HepG2 (cell line): ENCODE measurements around the gene ZNF467. TPM values are rescaled to one million over a fixed set of nuclear protein-coding genes. Genes with fewer than 3 reads are reported as not detected.

ENCODE experiments used
- CENPX ChIP-seq: sonication (generic); formaldehyde crosslinking; IDR thresholded peaks from 2 replicates; pipeline ENCODE4 v1.9.0; 2021; ENCODE audit warnings: mild to moderate bottlenecking, missing genetic modification reagents, moderate library complexity
- HNRNPUL1 ChIP-seq: fragments of 200-400 bp; formaldehyde crosslinking; IDR thresholded peaks from 2 replicates; pipeline ENCODE4 v1.6.1; 2017; ENCODE audit warnings: low read depth, mild to moderate bottlenecking, low read length, moderate library complexity
- HOXA7 ChIP-seq: sonication (generic); formaldehyde crosslinking; IDR thresholded peaks from 2 replicates; pipeline ENCODE4 v1.8.1; 2022; ENCODE audit warnings: mild to moderate bottlenecking, missing genetic modification reagents, moderate library complexity
- PAF1 ChIP-seq: IDR thresholded peaks from 2 replicates; pipeline ENCODE4 v1.6.1; 2016; ENCODE audit warnings: missing genetic modification reagents, missing compliant biosample characterization
- RAD21 ChIP-seq: fragments of 450-650 bp; formaldehyde crosslinking; IDR thresholded peaks from 2 replicates; pipeline ENCODE4 v1.5.0; 2020; ENCODE audit warnings: mild to moderate bottlenecking
- RFXANK ChIP-seq: IDR thresholded peaks from 2 replicates; pipeline ENCODE4 v1.6.1; 2016
- WIZ ChIP-seq: sonication (generic); formaldehyde crosslinking; IDR thresholded peaks from 2 replicates; pipeline ENCODE4 v1.5.1; 2020; ENCODE audit warnings: mild to moderate bottlenecking, missing genetic modification reagents
- ZNF143 ChIP-seq: sonication (generic); formaldehyde crosslinking; IDR thresholded peaks from 2 replicates; pipeline ENCODE4 v1.4.0; 2020; ENCODE audit warnings: missing genetic modification reagents
- ZNF34 ChIP-seq: sonication (generic); formaldehyde crosslinking; IDR thresholded peaks from 2 replicates; pipeline ENCODE4 v1.4.0; 2020; ENCODE audit warnings: mild to moderate bottlenecking, missing genetic modification reagents, borderline replicate concordance
- ZNF510 ChIP-seq: sonication (generic); formaldehyde crosslinking; IDR thresholded peaks from 2 replicates; pipeline ENCODE4 v1.4.0; 2020; ENCODE audit warnings: low read depth, mild to moderate bottlenecking, missing genetic modification reagents
- ZNF629 ChIP-seq: sonication (generic); formaldehyde crosslinking; conservative IDR thresholded peaks from 2 replicates; pipeline ENCODE4 v1.5.0; 2020; ENCODE audit warnings: missing genetic modification reagents
- ZNF782 ChIP-seq: sonication (generic); formaldehyde crosslinking; IDR thresholded peaks from 2 replicates; pipeline ENCODE4 v1.4.0; 2020; ENCODE audit warnings: missing genetic modification reagents, mild to moderate bottlenecking, borderline replicate concordance
- polyA plus RNA-seq, 8 experiments: library from polyadenylated mRNA; depleted of rRNA in 3 of 8; stranded (reverse) in 7 of 8; unstranded in 1 of 8; fragments of >200 nt; fragmentation: Illumina TruSeq in 4 of 8; extraction: Trizol in 4 of 8; gene quantifications; 2 replicates each; pipeline versions ENCODE4 v1.2.1 to v1.2.3, GENCODE V29; 2011 to 2016; ENCODE audit warnings: low read depth in 4 of 8, missing spikeins in 1 of 8, mixed read lengths in 1 of 8; ENCODE audit not compliant: insufficient read depth in 1 of 8
- total RNA-seq, 5 experiments: library from RNA; depleted of rRNA; stranded (reverse); fragments of >200 nt; fragmentation: Illumina TruSeq; extraction: Trizol; gene quantifications; 2 replicates each; pipeline ENCODE4 v1.2.3, GENCODE V29; 2016; ENCODE audit warnings: low read depth in 1 of 5
- TF ChIP-seq, protein P1 (sequence below): sonication (generic); formaldehyde crosslinking; IDR thresholded peaks from 2 replicates; pipeline ENCODE4 v1.4.0; 2020; ENCODE audit warnings: missing genetic modification reagents
- TF ChIP-seq, protein P2 (sequence below): sonication (generic); formaldehyde crosslinking; IDR thresholded peaks from 2 replicates; pipeline ENCODE4 v1.4.0; 2020; ENCODE audit warnings: missing genetic modification reagents, borderline replicate concordance

Gene ZNF467
- total and polyA plus RNA-seq, 2 of the 13 experiments (the other 11 are each of a cell fraction or from before 2014, with no cell fraction given), result 0.03 TPM; not detected in 1

DNA sequence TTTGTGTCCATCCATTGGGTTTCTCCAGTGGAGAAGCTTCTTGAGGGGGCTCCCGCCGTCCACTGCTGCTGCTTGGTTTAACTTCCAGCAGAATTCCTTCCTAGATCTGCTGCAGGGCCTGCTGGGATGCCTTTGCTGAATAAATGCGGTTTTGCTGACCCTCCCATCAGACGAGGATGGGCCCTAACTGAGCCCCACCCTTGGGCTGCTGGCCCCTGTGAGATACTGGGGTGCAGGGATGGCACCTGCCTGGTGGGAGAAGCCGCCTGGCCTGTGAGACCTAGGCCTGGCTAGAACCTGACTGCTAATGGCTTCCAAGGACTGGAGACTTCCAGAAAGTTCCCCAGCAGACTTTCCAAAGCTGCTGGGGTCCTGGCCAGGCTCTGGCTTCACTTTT lies 43.8 kb downstream of the ZNF467 start (continued):
- TF ChIP-seq, protein P1, sequence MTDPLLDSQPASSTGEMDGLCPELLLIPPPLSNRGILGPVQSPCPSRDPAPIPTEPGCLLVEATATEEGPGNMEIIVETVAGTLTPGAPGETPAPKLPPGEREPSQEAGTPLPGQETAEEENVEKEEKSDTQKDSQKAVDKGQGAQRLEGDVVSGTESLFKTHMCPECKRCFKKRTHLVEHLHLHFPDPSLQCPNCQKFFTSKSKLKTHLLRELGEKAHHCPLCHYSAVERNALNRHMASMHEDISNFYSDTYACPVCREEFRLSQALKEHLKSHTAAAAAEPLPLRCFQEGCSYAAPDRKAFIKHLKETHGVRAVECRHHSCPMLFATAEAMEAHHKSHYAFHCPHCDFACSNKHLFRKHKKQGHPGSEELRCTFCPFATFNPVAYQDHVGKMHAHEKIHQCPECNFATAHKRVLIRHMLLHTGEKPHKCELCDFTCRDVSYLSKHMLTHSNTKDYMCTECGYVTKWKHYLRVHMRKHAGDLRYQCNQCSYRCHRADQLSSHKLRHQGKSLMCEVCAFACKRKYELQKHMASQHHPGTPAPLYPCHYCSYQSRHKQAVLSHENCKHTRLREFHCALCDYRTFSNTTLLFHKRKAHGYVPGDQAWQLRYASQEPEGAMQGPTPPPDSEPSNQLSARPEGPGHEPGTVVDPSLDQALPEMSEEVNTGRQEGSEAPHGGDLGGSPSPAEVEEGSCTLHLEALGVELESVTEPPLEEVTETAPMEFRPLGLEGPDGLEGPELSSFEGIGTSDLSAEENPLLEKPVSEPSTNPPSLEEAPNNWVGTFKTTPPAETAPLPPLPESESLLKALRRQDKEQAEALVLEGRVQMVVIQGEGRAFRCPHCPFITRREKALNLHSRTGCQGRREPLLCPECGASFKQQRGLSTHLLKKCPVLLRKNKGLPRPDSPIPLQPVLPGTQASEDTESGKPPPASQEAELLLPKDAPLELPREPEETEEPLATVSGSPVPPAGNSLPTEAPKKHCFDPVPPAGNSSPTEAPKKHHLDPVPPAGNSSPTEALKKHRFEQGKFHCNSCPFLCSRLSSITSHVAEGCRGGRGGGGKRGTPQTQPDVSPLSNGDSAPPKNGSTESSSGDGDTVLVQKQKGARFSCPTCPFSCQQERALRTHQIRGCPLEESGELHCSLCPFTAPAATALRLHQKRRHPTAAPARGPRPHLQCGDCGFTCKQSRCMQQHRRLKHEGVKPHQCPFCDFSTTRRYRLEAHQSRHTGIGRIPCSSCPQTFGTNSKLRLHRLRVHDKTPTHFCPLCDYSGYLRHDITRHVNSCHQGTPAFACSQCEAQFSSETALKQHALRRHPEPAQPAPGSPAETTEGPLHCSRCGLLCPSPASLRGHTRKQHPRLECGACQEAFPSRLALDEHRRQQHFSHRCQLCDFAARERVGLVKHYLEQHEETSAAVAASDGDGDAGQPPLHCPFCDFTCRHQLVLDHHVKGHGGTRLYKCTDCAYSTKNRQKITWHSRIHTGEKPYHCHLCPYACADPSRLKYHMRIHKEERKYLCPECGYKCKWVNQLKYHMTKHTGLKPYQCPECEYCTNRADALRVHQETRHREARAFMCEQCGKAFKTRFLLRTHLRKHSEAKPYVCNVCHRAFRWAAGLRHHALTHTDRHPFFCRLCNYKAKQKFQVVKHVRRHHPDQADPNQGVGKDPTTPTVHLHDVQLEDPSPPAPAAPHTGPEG (CRISPR knock-in tag), result no peak
- TF ChIP-seq CENPX (CRISPR knock-in tag) (no peak), WIZ (CRISPR knock-in tag) (no peak), RAD21 (no peak), ZNF34 (CRISPR knock-in tag) (no peak), HNRNPUL1 (no peak), ZNF782 (CRISPR knock-in tag) (no peak), RFXANK (no peak), ZNF143 (CRISPR knock-in tag) (no peak), PAF1 (no peak), ZNF510 (CRISPR knock-in tag) (no peak), ZNF629 (no peak), HOXA7 (CRISPR knock-in tag) (no peak)
- TF ChIP-seq, protein P2, sequence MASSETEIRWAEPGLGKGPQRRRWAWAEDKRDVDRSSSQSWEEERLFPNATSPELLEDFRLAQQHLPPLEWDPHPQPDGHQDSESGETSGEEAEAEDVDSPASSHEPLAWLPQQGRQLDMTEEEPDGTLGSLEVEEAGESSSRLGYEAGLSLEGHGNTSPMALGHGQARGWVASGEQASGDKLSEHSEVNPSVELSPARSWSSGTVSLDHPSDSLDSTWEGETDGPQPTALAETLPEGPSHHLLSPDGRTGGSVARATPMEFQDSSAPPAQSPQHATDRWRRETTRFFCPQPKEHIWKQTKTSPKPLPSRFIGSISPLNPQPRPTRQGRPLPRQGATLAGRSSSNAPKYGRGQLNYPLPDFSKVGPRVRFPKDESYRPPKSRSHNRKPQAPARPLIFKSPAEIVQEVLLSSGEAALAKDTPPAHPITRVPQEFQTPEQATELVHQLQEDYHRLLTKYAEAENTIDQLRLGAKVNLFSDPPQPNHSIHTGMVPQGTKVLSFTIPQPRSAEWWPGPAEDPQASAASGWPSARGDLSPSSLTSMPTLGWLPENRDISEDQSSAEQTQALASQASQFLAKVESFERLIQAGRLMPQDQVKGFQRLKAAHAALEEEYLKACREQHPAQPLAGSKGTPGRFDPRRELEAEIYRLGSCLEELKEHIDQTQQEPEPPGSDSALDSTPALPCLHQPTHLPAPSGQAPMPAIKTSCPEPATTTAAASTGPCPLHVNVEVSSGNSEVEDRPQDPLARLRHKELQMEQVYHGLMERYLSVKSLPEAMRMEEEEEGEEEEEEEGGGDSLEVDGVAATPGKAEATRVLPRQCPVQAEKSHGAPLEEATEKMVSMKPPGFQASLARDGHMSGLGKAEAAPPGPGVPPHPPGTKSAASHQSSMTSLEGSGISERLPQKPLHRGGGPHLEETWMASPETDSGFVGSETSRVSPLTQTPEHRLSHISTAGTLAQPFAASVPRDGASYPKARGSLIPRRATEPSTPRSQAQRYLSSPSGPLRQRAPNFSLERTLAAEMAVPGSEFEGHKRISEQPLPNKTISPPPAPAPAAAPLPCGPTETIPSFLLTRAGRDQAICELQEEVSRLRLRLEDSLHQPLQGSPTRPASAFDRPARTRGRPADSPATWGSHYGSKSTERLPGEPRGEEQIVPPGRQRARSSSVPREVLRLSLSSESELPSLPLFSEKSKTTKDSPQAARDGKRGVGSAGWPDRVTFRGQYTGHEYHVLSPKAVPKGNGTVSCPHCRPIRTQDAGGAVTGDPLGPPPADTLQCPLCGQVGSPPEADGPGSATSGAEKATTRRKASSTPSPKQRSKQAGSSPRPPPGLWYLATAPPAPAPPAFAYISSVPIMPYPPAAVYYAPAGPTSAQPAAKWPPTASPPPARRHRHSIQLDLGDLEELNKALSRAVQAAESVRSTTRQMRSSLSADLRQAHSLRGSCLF (CRISPR knock-in tag), result no peak
